ENCODE measurements around the gene MCC. TPM values are rescaled to one million over a fixed set of nuclear protein-coding genes. Genes with fewer than 3 reads are reported as not detected.

Gene MCC
- total RNA-seq, 1 donor from 2014 or later = 2.5 TPM

- H3K4me2 ChIP-seq = no peak overlapping the region
- Mint-ChIP-seq H3K36me3 (peaks cover 25% of the 10 kb centered on the region), H3K4me1 (peaks cover 2% of the 10 kb centered on the region), H3K27ac (no peak overlapping the region), H3K27me3 (ENCODE audit: insufficient read depth, low read depth) (peaks cover 2% of the 10 kb centered on the region), H3K4me3 (no peak overlapping the region), H3K9me3 (no peaks in the 10 kb centered on the region)
- H3K27me3 ChIP-seq = no peaks in the 10 kb centered on the region
- no peak overlapping the region for H2AFZ ChIP-seq (replicated peaks)
- H4K20me1 ChIP-seq (ENCODE audit: low read depth) = no peaks in the 10 kb centered on the region
- H3K4me1 ChIP-seq = no peaks in the 10 kb centered on the region
- peaks cover 3% of the 10 kb centered on the region for H3F3A ChIP-seq (ENCODE audit: low read depth)
- no peak overlapping the region for H3K27ac ChIP-seq
- no peaks in the 10 kb centered on the region for H3K36me3 ChIP-seq
- H3K4me3 ChIP-seq = no peak overlapping the region
- DNase-seq (ENCODE audit: low spot score) = no peak
- H3K9me3 ChIP-seq (ENCODE audit: low read depth) = no peaks in the 10 kb centered on the region
- TF ChIP-seq EZH2 (IDR thresholded peaks at IDR 0.05) (no peak), EZH2phosphoT487 (IDR thresholded peaks at IDR 0.05) (no peak)
- TF ChIP-seq, protein P1, sequence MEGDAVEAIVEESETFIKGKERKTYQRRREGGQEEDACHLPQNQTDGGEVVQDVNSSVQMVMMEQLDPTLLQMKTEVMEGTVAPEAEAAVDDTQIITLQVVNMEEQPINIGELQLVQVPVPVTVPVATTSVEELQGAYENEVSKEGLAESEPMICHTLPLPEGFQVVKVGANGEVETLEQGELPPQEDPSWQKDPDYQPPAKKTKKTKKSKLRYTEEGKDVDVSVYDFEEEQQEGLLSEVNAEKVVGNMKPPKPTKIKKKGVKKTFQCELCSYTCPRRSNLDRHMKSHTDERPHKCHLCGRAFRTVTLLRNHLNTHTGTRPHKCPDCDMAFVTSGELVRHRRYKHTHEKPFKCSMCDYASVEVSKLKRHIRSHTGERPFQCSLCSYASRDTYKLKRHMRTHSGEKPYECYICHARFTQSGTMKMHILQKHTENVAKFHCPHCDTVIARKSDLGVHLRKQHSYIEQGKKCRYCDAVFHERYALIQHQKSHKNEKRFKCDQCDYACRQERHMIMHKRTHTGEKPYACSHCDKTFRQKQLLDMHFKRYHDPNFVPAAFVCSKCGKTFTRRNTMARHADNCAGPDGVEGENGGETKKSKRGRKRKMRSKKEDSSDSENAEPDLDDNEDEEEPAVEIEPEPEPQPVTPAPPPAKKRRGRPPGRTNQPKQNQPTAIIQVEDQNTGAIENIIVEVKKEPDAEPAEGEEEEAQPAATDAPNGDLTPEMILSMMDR (IDR thresholded peaks at IDR 0.05) = no peak
- H3K79me2 ChIP-seq (ENCODE audit: low read depth) = no peaks in the 10 kb centered on the region
- no peak overlapping the region for H3K9ac ChIP-seq
Measured at GRCh38 chr5:113067635-113068344, 420.5 kb downstream of the MCC start.

- no peaks in the 10 kb centered on the region for H3K36me3 ChIP-seq
- no peak for DNase-seq (ENCODE audit: low spot score)
Measured at GRCh38 chr5:113065626-113066025, 422.6 kb downstream of the MCC start.

GRCh38 chr5:113064806-113065205, 423.4 kb downstream of the MCC start:
- peaks cover 12% of the 10 kb centered on the region for H3K4me1 Mint-ChIP-seq
- H3F3A ChIP-seq (ENCODE audit: low read depth) = peaks cover 1% of the 10 kb centered on the region
- no peak overlapping the region for H3K4me2 ChIP-seq
- H3K9me3 ChIP-seq (ENCODE audit: low read depth) = no peaks in the 10 kb centered on the region
- no peak overlapping the region for H3K27ac ChIP-seq
- no peak overlapping the region for H3K4me3 Mint-ChIP-seq
- no peak overlapping the region for H3K4me3 ChIP-seq
- TF ChIP-seq EZH2phosphoT487 (IDR thresholded peaks at IDR 0.05) (no peak), EZH2 (IDR thresholded peaks at IDR 0.05) (no peak)
- TF ChIP-seq, protein P1 (IDR thresholded peaks at IDR 0.05) = no peak
- H3K27me3 Mint-ChIP-seq (ENCODE audit: insufficient read depth, low read depth) = no peaks in the 10 kb centered on the region
- no peak overlapping the region for H2AFZ ChIP-seq (replicated peaks)
- H3K36me3 ChIP-seq = no peaks in the 10 kb centered on the region
- H3K4me1 ChIP-seq = peaks cover under 1% of the 10 kb centered on the region
- H3K27ac Mint-ChIP-seq = peak overlapping the region; percentile 84
- H3K9ac ChIP-seq = no peak overlapping the region
- peaks cover 17% of the 10 kb centered on the region for H3K36me3 Mint-ChIP-seq
- DNase-seq (ENCODE audit: low spot score) = no peak
- H3K27me3 ChIP-seq = no peaks in the 10 kb centered on the region
- no peaks in the 10 kb centered on the region for H3K79me2 ChIP-seq (ENCODE audit: low read depth)
- H3K9me3 Mint-ChIP-seq = no peaks in the 10 kb centered on the region
- no peaks in the 10 kb centered on the region for H4K20me1 ChIP-seq (ENCODE audit: low read depth)

More at GRCh38 chr5:113065626-113066025, 422.6 kb downstream of the MCC start:
- TF ChIP-seq EZH2phosphoT487 (IDR thresholded peaks at IDR 0.05) = no peak
- TF ChIP-seq, protein P1 (IDR thresholded peaks at IDR 0.05) = no peak
- TF ChIP-seq EZH2 (IDR thresholded peaks at IDR 0.05) = no peak
- Mint-ChIP-seq H3K4me3 (no peak overlapping the region), H3K4me1 (peaks cover 5% of the 10 kb centered on the region), H3K9me3 (no peaks in the 10 kb centered on the region), H3K27me3 (ENCODE audit: insufficient read depth, low read depth) (no peaks in the 10 kb centered on the region), H3K27ac (no peak overlapping the region), H3K36me3 (peaks cover 18% of the 10 kb centered on the region)
- no peak overlapping the region for H3K27ac ChIP-seq
- H3K27me3 ChIP-seq = no peaks in the 10 kb centered on the region
- no peak overlapping the region for H3K4me2 ChIP-seq
- H3K4me1 ChIP-seq = no peaks in the 10 kb centered on the region
- no peaks in the 10 kb centered on the region for H3K9me3 ChIP-seq (ENCODE audit: low read depth)
- no peaks in the 10 kb centered on the region for H4K20me1 ChIP-seq (ENCODE audit: low read depth)
- H2AFZ ChIP-seq (replicated peaks) = no peak overlapping the region
- H3F3A ChIP-seq (ENCODE audit: low read depth) = peaks cover 3% of the 10 kb centered on the region
- H3K79me2 ChIP-seq (ENCODE audit: low read depth) = no peaks in the 10 kb centered on the region
- H3K9ac ChIP-seq = no peak overlapping the region
- no peak overlapping the region for H3K4me3 ChIP-seq
